Ectodermal cell (in vitro differentiated cells): ENCODE results near the gene CSF2RB.

ENCODE experiments used
- H3K27ac ChIP-seq: 2 replicates; pipeline ENCODE4 v1.7.0; 2013; ENCODE audit warnings: mild to moderate bottlenecking, low read depth, low read length; ENCODE audit not compliant: insufficient read depth, poor library complexity, severe bottlenecking
- H3K27me3 ChIP-seq: 2 replicates; pipeline ENCODE4 v1.7.0; 2013; ENCODE audit warnings: mild to moderate bottlenecking, low read length; ENCODE audit not compliant: insufficient read depth, control insufficient read depth, poor library complexity, severe bottlenecking
- H3K36me3 ChIP-seq: one replicate; pipeline ENCODE4 v1.7.0; 2013; ENCODE audit warnings: low read length; ENCODE audit not compliant: control insufficient read depth, insufficient read depth
- H3K4me1 ChIP-seq: one replicate; pipeline ENCODE4 v1.7.0; 2013; ENCODE audit warnings: low read length; ENCODE audit not compliant: control insufficient read depth, insufficient read depth
- H3K4me3 ChIP-seq: 2 replicates; pipeline ENCODE4 v1.7.0; 2013; ENCODE audit warnings: low read depth, low read length, control low read depth; ENCODE audit not compliant: insufficient read depth
- H3K9me3 ChIP-seq: 2 replicates; pipeline ENCODE4 v1.7.0; 2013; ENCODE audit warnings: mild to moderate bottlenecking, low read length, moderate library complexity; ENCODE audit not compliant: control insufficient read depth
- WGBS, 2 experiments: methylation state at CpG; one replicate each; pipeline ENCODE4 v1.1.7; 2013; ENCODE audit warnings: missing lambda C conversion rate in 2 of 2; 5-methylcytosine and 5-hydroxymethylcytosine counted together

Gene CSF2RB

GRCh38 chr22:36950797-36951590, 37.6 kb downstream of the CSF2RB start:
- Histone ChIP-seq H3K36me3 (no peaks in the 10 kb centered on the region), H3K4me1 (no peaks in the 10 kb centered on the region), H3K27me3 (no peaks in the 10 kb centered on the region), H3K27ac (no peak overlapping the region), H3K9me3 (no peaks in the 10 kb centered on the region), H3K4me3 (no peak overlapping the region)
- 91 to 94% methylated on average over 16 of the region's 17 CpGs for WGBS, 2 experiments

DNA sequence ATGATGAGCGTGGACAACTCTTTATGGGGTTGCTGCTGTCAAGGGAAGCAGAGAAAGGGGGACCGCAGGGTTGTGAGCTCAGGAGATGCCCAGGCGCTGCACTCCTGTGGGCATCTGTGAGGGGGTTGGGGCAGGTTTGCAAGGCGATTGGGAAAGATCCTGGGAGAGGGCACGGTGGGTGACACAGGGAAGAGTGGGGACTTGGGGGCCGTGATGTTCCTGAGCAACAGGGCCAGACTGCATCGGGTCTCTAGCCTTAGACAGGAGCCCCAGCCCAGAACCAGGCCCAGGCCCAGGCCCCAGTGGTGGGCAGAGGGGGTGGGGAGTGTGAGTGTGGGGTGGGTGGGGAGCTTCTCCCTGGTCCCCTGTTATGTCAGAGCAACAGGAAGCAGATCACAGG, 38.3 kb downstream of the CSF2RB start:
- Histone ChIP-seq H3K4me1 (no peaks in the 10 kb centered on the region), H3K27ac (no peak overlapping the region), H3K4me3 (no peak overlapping the region), H3K9me3 (no peaks in the 10 kb centered on the region), H3K36me3 (no peaks in the 10 kb centered on the region), H3K27me3 (no peaks in the 10 kb centered on the region)
- 92 to 95% methylated on average over 7 of the region's 7 CpGs for WGBS, 2 experiments

DNA sequence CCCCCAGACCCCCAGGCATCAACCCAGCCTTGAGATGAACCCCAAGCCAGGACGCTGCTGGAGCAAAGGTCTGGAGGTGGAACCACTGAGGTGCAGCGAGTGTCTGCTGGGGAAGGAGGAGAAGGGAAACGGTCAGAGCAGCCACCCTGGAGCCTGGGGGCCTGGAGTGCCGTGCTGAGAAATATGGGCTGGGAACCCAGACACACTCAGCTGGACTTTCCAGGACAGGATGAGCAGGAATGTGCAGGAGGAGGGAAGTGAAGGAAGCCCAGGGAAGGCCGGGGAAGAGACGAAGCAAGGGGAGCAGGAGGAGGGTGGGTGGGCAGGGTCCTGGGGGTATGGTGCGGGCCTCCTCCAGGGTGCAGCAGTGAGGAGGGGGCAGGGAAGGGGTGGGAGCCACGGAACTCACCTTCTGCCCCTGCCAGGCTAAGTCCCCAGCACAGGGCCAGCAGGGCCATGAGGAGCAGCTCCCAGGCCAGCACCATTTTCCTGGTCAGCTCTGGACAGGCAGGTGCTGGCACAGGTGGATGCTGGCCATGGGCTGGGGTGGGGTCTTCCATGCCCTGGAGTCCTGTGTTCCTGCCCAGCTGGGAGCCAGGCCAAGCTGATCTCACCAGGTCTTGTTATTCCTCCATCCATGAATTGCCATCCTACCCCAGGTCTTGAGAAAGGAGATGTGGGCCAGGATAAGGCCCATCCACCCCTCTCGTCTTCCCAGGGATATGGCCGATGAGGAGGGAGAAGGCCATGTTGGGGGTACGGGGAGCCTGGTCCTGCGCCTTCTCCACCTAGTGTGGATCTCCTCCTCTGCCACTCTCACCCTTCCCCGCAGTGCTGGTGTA, 40.0 kb downstream of the CSF2RB start:
- H3K27me3 ChIP-seq = no peaks in the 10 kb centered on the region
- H3K9me3 ChIP-seq = no peaks in the 10 kb centered on the region
- no peaks in the 10 kb centered on the region for H3K4me1 ChIP-seq
- H3K4me3 ChIP-seq = no peak overlapping the region
- H3K27ac ChIP-seq = no peak overlapping the region
- no peaks in the 10 kb centered on the region for H3K36me3 ChIP-seq
- WGBS, 2 experiments = 88 to 89% methylated on average over 12 to 13 of the region's 13 CpGs

DNA sequence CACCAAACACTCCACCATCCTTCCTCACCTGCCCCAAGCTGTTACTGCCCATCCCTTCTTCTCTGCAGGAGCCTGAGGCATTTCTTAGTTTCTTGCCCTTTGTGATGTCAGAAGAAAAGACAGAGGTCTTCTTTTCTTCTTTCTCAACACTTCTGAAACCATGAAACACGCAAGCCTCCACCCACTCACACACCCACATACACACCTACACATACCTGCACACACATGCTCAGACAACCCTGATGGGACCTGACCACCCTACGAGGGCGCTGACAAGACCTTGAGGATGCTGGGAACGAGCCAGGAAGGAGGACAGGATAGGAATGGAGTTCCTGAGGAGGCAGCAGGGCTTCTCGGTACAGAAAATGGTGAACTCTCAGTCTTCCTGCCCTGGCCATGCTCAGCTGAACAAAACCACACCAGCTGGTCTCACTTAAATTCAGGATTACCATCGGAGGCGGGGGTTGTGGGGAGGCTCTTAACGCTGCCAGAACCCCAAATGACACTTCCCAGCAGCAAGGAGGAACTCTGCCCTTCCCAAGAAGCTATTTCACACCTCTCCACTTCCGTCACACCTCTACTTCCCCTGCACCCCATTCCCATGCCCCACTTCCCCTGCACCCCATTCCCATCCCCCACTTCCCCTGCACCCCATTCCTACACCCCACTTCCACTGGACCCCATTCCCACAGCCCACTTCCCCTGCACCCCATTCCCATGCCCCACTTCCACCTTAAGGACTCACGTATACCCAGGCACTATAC, 41.0 kb downstream of the CSF2RB start:
- no peaks in the 10 kb centered on the region for H3K9me3 ChIP-seq
- H3K4me1 ChIP-seq = no peaks in the 10 kb centered on the region
- no peaks in the 10 kb centered on the region for H3K27me3 ChIP-seq
- no peaks in the 10 kb centered on the region for H3K36me3 ChIP-seq
- no peak overlapping the region for H3K4me3 ChIP-seq
- 93 to 94% methylated on average over 10 of the region's 10 CpGs for WGBS, 2 experiments
- no peak overlapping the region for H3K27ac ChIP-seq

- 94 to 96% methylated on average over 1 of the region's 1 CpG for WGBS, 2 experiments
- Histone ChIP-seq H3K27ac (no peak overlapping the region), H3K9me3 (no peaks in the 10 kb centered on the region), H3K4me3 (no peak overlapping the region), H3K36me3 (no peaks in the 10 kb centered on the region), H3K27me3 (no peaks in the 10 kb centered on the region), H3K4me1 (no peaks in the 10 kb centered on the region)
Observed at GRCh38 chr22:36955691-36956090, 42.3 kb downstream of the CSF2RB start.

- Histone ChIP-seq H3K4me3 (no peak overlapping the region), H3K9me3 (no peaks in the 10 kb centered on the region), H3K27ac (no peak overlapping the region), H3K4me1 (no peaks in the 10 kb centered on the region), H3K27me3 (no peaks in the 10 kb centered on the region), H3K36me3 (no peaks in the 10 kb centered on the region)
- 80 to 90% methylated on average over 2 of the region's 2 CpGs for WGBS, 2 experiments
Observed at GRCh38 chr22:36958366-36958765, 44.9 kb downstream of the CSF2RB start.

- H3K27me3 ChIP-seq = no peaks in the 10 kb centered on the region
- no peak overlapping the region for H3K4me3 ChIP-seq
- H3K36me3 ChIP-seq = no peaks in the 10 kb centered on the region
- no peaks in the 10 kb centered on the region for H3K4me1 ChIP-seq
- 77 to 89% methylated on average over 3 of the region's 3 CpGs for WGBS, 2 experiments
- no peaks in the 10 kb centered on the region for H3K9me3 ChIP-seq
- no peak overlapping the region for H3K27ac ChIP-seq
Observed at GRCh38 chr22:36961626-36962025, 48.2 kb downstream of the CSF2RB start.

- H3K4me3 ChIP-seq = no peak overlapping the region
- H3K9me3 ChIP-seq = no peaks in the 10 kb centered on the region
- H3K36me3 ChIP-seq = no peaks in the 10 kb centered on the region
- H3K27me3 ChIP-seq = no peaks in the 10 kb centered on the region
- no peak overlapping the region for H3K27ac ChIP-seq
- H3K4me1 ChIP-seq = no peaks in the 10 kb centered on the region
- WGBS, 2 experiments = 57 to 59% methylated on average over 2 of the region's 2 CpGs
Observed at GRCh38 chr22:36963302-36963701, 49.9 kb downstream of the CSF2RB start.

DNA sequence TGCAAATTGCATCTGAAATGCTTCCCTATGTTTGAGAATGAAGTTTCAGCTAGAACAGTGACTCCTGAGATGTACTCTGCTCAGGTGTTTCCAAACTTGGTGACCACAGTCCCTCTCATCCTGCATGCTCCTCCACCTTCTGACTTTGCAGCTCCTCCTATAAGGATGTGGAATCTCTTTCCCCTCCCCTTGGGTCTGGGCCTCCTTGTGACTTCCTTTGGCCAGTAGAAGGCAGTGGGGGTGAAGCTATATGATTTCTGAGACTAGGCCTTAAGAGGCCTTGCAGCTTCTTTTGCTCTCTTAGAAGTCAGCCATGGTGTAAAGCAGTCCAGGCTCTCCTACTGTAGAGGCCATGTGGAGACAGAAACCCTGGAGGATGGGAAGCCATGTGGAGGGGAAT, 50.7 kb downstream of the CSF2RB start:
- Histone ChIP-seq H3K4me3 (no peak overlapping the region), H3K27ac (no peak overlapping the region), H3K27me3 (no peaks in the 10 kb centered on the region), H3K36me3 (no peaks in the 10 kb centered on the region), H3K9me3 (no peaks in the 10 kb centered on the region), H3K4me1 (no peaks in the 10 kb centered on the region)

DNA sequence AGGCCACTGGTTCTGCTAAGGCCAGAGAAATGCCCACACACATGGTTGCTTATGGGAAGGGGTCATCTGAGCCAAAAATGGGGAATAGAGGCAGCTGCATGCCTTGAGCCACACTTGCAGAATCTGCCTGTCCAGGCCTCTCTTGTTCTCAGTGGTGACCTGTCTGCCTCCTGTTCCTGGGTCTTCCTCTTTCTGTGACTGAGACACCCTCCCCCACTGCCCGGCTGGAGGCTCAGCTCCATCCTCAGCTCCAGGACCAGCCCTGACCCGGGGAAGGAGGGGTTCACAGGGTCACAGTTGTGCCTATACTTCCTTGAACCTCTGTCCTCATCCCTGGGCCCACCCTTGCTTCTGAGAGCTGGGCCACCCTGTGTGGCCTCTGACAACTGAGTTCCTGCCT, 52.3 kb downstream of the CSF2RB start:
- 78 to 81% methylated on average over 2 of the region's 2 CpGs for WGBS, 2 experiments
- H3K9me3 ChIP-seq = no peaks in the 10 kb centered on the region

More for the DNA sequence above, 52.3 kb downstream of the CSF2RB start:
- Histone ChIP-seq H3K27ac (no peak overlapping the region), H3K4me1 (no peaks in the 10 kb centered on the region), H3K36me3 (no peaks in the 10 kb centered on the region), H3K4me3 (no peak overlapping the region), H3K27me3 (no peaks in the 10 kb centered on the region)
